Measurements from ENCODE around the gene EIF5A.

DNA sequence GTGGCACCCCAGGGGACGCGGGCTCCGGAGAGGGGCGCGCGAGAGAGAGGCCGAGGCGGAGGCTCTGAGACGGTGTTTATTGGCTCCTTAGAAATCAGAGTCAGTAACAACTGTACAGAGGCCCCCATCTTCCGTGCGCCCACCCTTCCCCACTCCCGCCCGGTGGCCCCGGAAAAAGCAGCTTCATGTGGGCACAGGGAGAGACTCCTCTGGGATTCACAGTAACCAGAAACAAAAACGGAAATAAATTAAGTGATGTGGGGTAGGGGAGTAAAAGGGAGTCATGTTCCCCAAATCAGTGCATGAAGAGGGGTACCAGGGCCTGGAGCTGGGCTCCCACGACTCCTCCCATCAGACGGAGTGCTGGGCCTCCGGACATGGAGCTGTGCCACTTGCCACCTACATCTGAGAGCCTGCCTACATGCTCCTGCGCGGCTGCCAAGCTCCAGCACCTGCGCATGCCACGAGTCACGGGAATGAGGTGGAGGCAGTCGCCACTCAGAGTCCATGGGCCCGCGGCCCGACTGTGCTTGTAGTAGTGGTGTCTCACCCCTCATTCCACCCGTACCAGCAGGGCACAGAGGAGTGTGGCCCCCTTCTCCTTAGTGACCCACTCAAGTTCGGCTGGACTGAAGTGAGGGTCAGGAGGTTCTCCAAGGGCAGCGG, 8.3 kb downstream of the EIF5A start:
- no peak for TF ChIP-seq TAF1 (conservative IDR thresholded peaks at IDR 0.05)
- TF ChIP-seq RAD21 (IDR thresholded peaks at IDR 0.05): no peak
- TF ChIP-seq, protein P1, sequence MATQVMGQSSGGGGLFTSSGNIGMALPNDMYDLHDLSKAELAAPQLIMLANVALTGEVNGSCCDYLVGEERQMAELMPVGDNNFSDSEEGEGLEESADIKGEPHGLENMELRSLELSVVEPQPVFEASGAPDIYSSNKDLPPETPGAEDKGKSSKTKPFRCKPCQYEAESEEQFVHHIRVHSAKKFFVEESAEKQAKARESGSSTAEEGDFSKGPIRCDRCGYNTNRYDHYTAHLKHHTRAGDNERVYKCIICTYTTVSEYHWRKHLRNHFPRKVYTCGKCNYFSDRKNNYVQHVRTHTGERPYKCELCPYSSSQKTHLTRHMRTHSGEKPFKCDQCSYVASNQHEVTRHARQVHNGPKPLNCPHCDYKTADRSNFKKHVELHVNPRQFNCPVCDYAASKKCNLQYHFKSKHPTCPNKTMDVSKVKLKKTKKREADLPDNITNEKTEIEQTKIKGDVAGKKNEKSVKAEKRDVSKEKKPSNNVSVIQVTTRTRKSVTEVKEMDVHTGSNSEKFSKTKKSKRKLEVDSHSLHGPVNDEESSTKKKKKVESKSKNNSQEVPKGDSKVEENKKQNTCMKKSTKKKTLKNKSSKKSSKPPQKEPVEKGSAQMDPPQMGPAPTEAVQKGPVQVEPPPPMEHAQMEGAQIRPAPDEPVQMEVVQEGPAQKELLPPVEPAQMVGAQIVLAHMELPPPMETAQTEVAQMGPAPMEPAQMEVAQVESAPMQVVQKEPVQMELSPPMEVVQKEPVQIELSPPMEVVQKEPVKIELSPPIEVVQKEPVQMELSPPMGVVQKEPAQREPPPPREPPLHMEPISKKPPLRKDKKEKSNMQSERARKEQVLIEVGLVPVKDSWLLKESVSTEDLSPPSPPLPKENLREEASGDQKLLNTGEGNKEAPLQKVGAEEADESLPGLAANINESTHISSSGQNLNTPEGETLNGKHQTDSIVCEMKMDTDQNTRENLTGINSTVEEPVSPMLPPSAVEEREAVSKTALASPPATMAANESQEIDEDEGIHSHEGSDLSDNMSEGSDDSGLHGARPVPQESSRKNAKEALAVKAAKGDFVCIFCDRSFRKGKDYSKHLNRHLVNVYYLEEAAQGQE (IDR thresholded peaks at IDR 0.05): no peak
- no peak for TF ChIP-seq GABPA (IDR thresholded peaks at IDR 0.05 in 1 of 2, conservative IDR thresholded peaks at IDR 0.05 in 1 of 2)
